ENCODE data around the gene KIF1B. TPM values are rescaled to one million over a fixed set of nuclear protein-coding genes. Genes with fewer than 3 reads are reported as not detected.

KIF1B gene
- total and polyA plus RNA-seq, 10 donors, result 1.6 to 53.5 (median 34.5) TPM

GRCh38 chr1:10171995-10172669 lies 38.2 kb upstream of the KIF1B start:
- TF ChIP-seq POLR2AphosphoS5 (IDR thresholded peaks at IDR 0.05) (no peak), POLR2A (IDR thresholded peaks at IDR 0.05) (no peak)
- TF ChIP-seq, protein P1, sequence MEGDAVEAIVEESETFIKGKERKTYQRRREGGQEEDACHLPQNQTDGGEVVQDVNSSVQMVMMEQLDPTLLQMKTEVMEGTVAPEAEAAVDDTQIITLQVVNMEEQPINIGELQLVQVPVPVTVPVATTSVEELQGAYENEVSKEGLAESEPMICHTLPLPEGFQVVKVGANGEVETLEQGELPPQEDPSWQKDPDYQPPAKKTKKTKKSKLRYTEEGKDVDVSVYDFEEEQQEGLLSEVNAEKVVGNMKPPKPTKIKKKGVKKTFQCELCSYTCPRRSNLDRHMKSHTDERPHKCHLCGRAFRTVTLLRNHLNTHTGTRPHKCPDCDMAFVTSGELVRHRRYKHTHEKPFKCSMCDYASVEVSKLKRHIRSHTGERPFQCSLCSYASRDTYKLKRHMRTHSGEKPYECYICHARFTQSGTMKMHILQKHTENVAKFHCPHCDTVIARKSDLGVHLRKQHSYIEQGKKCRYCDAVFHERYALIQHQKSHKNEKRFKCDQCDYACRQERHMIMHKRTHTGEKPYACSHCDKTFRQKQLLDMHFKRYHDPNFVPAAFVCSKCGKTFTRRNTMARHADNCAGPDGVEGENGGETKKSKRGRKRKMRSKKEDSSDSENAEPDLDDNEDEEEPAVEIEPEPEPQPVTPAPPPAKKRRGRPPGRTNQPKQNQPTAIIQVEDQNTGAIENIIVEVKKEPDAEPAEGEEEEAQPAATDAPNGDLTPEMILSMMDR (IDR thresholded peaks at IDR 0.05 in 8 of 11, conservative IDR thresholded peaks at IDR 0.05 in 3 of 11), result no peak
- Histone ChIP-seq H3K4me1 (peaks cover 0 to 17% (median 2%) of the 10 kb centered on the region in 6 donors), H3K9me3 (peaks cover 0 to 8% (median 2%) of the 10 kb centered on the region in 8 donors), H3K36me3 (peaks cover 2 to 95% (median 40%) of the 10 kb centered on the region in 6 donors), H3K27ac (no peak overlapping the region), H3K4me3 (no peak overlapping the region), H3K27me3 (replicated peaks in 1 of 7) (no peaks in the 10 kb centered on the region)
- 87 to 94% (median 88%) methylated on average over 8 of the region's 8 CpGs for WGBS, 5 donors
- DNase-seq, result no peak
- intact Hi-C loops (cut with DNase I; ENCODE audit: low total_unique reads), result no loop called here

GRCh38 chr1:10173582-10173981 lies 36.8 kb upstream of the KIF1B start:
- 86 to 88% (median 88%) methylated on average over 10 of the region's 10 CpGs for WGBS, 5 donors
- H3K9me3 ChIP-seq, result peaks cover 0 to 8% (median 2%) of the 10 kb centered on the region in 8 donors
- no peak overlapping the region for H3K27ac ChIP-seq
- H3K36me3 ChIP-seq, result peaks cover 2 to 94% (median 32%) of the 10 kb centered on the region in 6 donors
- H3K4me3 ChIP-seq, result no peak overlapping the region
- no peaks in the 10 kb centered on the region for H3K27me3 ChIP-seq (replicated peaks in 1 of 7)
- DNase-seq, result no peak
- peaks cover 0 to 17% (median 2%) of the 10 kb centered on the region in 6 donors for H3K4me1 ChIP-seq
- intact Hi-C loops (cut with DNase I; ENCODE audit: low total_unique reads), result no loop called here
- no peak for TF ChIP-seq POLR2A (IDR thresholded peaks at IDR 0.05)
- TF ChIP-seq, protein P1 (IDR thresholded peaks at IDR 0.05 in 8 of 11, conservative IDR thresholded peaks at IDR 0.05 in 3 of 11), result no peak

GRCh38 chr1:10177876-10178275 lies 32.5 kb upstream of the KIF1B start:
- peaks cover 0 to 8% (median 2%) of the 10 kb centered on the region in 8 donors for H3K9me3 ChIP-seq
- H3K36me3 ChIP-seq, result peaks cover 0 to 86% (median 41%) of the 10 kb centered on the region in 6 donors
- intact Hi-C loops (cut with DNase I; ENCODE audit: low total_unique reads), result no loop called here
- no peak overlapping the region for H3K27ac ChIP-seq
- TF ChIP-seq POLR2A (IDR thresholded peaks at IDR 0.05) (no peak), POLR2AphosphoS5 (IDR thresholded peaks at IDR 0.05) (no peak)
- TF ChIP-seq, protein P1 (IDR thresholded peaks at IDR 0.05 in 8 of 11, conservative IDR thresholded peaks at IDR 0.05 in 3 of 11), result no peak
- H3K4me1 ChIP-seq, result no peaks in the 10 kb centered on the region
- H3K4me3 ChIP-seq, result no peak overlapping the region
- DNase-seq, result no peak
- H3K27me3 ChIP-seq (replicated peaks in 1 of 7), result no peaks in the 10 kb centered on the region
- 71 to 78% (median 75%) methylated on average over 5 of the region's 5 CpGs for WGBS, 5 donors

DNA sequence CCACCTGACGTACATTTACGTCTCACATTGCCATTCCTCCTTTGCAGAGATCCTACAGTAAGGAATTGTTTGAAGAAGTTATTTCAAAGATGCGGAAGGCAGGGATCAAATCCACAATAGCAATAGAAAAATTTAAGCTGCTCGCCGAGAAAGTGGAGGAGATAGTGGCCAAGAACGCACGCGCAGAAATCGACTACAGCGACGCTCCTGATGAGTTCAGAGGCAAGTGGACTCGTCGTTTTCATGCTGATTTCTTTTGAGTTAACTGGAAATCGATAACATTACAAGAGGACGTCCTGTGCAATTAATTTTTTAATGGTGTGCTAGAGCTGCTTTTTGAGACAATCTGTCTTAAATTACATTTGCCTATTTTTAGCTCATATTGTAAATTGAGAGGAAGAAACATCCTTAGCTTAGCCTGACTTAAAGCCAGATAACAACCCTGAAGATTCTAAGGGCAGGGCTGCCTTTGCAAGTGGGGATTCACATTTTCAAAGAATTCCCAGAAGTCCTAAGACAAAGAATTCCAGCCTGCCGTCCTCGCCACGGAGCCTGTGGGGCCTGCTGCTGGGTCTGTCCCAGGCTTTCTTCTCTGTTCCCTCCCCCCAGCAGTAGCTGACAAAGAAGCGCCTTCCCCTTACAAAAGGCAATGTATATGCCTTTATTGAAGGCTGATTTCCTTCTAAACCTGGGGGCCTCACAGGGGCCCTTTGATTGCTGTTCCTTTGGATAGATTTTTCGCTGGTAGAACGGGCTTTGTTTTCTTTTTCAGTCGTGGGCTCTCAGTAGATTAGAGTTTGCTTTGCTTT lies 31.6 kb upstream of the KIF1B start:
- WGBS, 5 donors, result 90 to 94% (median 92%) methylated on average over 22 of the region's 22 CpGs
- no peak for DNase-seq
- intact Hi-C loops (cut with DNase I; ENCODE audit: low total_unique reads), result no loop called here
- Histone ChIP-seq H3K4me3 (no peak overlapping the region), H3K4me1 (no peaks in the 10 kb centered on the region), H3K27me3 (replicated peaks in 1 of 7) (no peaks in the 10 kb centered on the region), H3K27ac (no peak overlapping the region), H3K36me3 (peaks cover 0 to 77% (median 37%) of the 10 kb centered on the region in 6 donors), H3K9me3 (peaks cover 0 to 8% (median 2%) of the 10 kb centered on the region in 8 donors)
- TF ChIP-seq POLR2AphosphoS5 (IDR thresholded peaks at IDR 0.05) (no peak), POLR2A (IDR thresholded peaks at IDR 0.05) (no peak)
- TF ChIP-seq, protein P1 (IDR thresholded peaks at IDR 0.05 in 8 of 11, conservative IDR thresholded peaks at IDR 0.05 in 3 of 11), result no peak
